ENCODE measurements around the gene RAB40C.
"Not testable (repeated sequence)": the region's sequence is repeated elsewhere in the genome, so short reads cannot be mapped to it uniquely, and the experiment has no call there.

The RAB40C gene

DNA sequence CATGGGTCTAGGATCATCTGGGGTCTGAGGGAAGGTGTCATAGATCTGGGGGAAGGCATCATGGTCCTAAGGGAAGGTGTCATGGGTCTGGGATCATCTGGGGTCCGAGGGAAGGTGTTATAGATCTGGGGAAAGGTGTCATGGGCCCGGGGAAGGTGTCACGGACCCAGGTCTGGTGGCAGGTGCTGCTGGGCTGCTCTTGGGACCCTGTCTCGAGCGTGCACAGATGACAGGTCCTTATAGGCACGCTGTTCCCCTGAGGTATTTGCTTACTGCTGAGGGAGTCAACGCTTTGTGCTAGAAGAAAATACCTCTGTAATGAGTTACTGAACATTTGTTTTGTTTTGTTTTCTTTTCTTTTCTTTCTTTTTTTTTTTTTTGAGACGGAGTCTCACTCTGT is 1.4 kb downstream of the RAB40C start:
- H3K4me1 ChIP-seq (ENCODE audit: control insufficient read depth, insufficient read depth, low read length), result peaks cover 62% of the 10 kb centered on the region

DNA sequence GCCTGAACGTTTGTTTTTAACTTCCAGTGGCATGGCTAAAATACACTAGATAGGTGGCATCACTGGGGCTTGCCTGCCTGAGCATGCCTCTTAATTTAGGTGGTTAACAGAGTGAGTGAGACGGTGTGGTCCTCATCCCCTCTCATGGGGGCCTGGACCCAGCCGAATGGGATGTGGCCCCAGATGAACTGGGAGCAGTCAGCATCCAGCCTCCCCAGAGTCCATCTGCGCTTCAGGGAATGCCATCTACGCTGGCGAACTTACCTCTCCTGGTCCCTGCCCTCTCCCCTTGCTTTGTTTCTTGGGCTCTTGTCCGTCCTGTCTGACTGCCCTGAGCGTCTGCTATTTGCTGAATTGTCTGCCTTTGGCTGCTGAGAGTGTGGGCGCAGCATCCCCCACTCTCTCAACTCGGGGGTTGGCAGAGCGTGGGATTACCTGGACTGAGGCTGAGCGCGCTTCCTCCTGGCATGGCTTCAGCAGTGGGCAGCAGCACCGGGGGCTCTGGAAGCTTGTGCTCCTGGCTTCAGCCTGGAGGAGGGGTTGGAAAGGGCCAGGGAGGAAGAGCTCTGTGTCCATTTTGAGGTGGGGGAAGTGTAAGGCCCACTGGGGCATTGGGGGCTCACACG is 2.1 kb downstream of the RAB40C start:
- Histone ChIP-seq H3K27me3 (ENCODE audit: control insufficient read depth, insufficient read depth, low read length) (no peaks in the 10 kb centered on the region), H3K36me3 (ENCODE audit: control insufficient read depth, insufficient read depth, low read length) (no peaks in the 10 kb centered on the region), H3K4me1 (ENCODE audit: control insufficient read depth, insufficient read depth, low read length) (peaks cover 60% of the 10 kb centered on the region), H3K9me3 (ENCODE audit: control insufficient read depth, low read length) (no peaks in the 10 kb centered on the region), H3K4me3 (ENCODE audit: low read length) (no peak overlapping the region), H3K9ac (ENCODE audit: low read length) (peak overlapping the region; percentile 65)

More for the DNA sequence above, 1.4 kb downstream of the RAB40C start:
- no peaks in the 10 kb centered on the region for H3K9me3 ChIP-seq (ENCODE audit: control insufficient read depth, low read length)
- no peaks in the 10 kb centered on the region for H3K36me3 ChIP-seq (ENCODE audit: control insufficient read depth, insufficient read depth, low read length)
- H3K9ac ChIP-seq (ENCODE audit: low read length), result peak overlapping the region; percentile 89
- H3K4me3 ChIP-seq (ENCODE audit: low read length), result peak overlapping the region; percentile 91
- H3K27me3 ChIP-seq (ENCODE audit: control insufficient read depth, insufficient read depth, low read length), result peaks cover 5% of the 10 kb centered on the region

GRCh38 chr16:592518-593306 is 2.8 kb downstream of the RAB40C start:
- peak overlapping the region; percentile 5 for H3K4me3 ChIP-seq (ENCODE audit: low read length)
- peak overlapping the region; percentile 65 for H3K9ac ChIP-seq (ENCODE audit: low read length)

GRCh38 chr16:593406-593805 is 3.5 kb downstream of the RAB40C start:
- H3K36me3 ChIP-seq (ENCODE audit: control insufficient read depth, insufficient read depth, low read length), result no peaks in the 10 kb centered on the region
- peaks cover 50% of the 10 kb centered on the region for H3K4me1 ChIP-seq (ENCODE audit: control insufficient read depth, insufficient read depth, low read length)
- peak overlapping the region; percentile 5 for H3K4me3 ChIP-seq (ENCODE audit: low read length)
- H3K9ac ChIP-seq (ENCODE audit: low read length), result peak overlapping the region; percentile 65
- no peaks in the 10 kb centered on the region for H3K9me3 ChIP-seq (ENCODE audit: control insufficient read depth, low read length)
- H3K27me3 ChIP-seq (ENCODE audit: control insufficient read depth, insufficient read depth, low read length), result no peaks in the 10 kb centered on the region

More at GRCh38 chr16:592518-593306, 2.8 kb downstream of the RAB40C start:
- Histone ChIP-seq H3K36me3 (ENCODE audit: control insufficient read depth, insufficient read depth, low read length) (no peaks in the 10 kb centered on the region), H3K9me3 (ENCODE audit: control insufficient read depth, low read length) (no peaks in the 10 kb centered on the region), H3K27me3 (ENCODE audit: control insufficient read depth, insufficient read depth, low read length) (no peaks in the 10 kb centered on the region), H3K4me1 (ENCODE audit: control insufficient read depth, insufficient read depth, low read length) (peaks cover 57% of the 10 kb centered on the region)

GRCh38 chr16:593807-594206 is 3.9 kb downstream of the RAB40C start:
- no peaks in the 10 kb centered on the region for H3K9me3 ChIP-seq (ENCODE audit: control insufficient read depth, low read length)
- no peaks in the 10 kb centered on the region for H3K27me3 ChIP-seq (ENCODE audit: control insufficient read depth, insufficient read depth, low read length)
- H3K4me3 ChIP-seq (ENCODE audit: low read length), result no peak overlapping the region
- H3K9ac ChIP-seq (ENCODE audit: low read length), result peak overlapping the region; percentile 48
- H3K36me3 ChIP-seq (ENCODE audit: control insufficient read depth, insufficient read depth, low read length), result no peaks in the 10 kb centered on the region
- H3K4me1 ChIP-seq (ENCODE audit: control insufficient read depth, insufficient read depth, low read length), result peaks cover 51% of the 10 kb centered on the region

DNA sequence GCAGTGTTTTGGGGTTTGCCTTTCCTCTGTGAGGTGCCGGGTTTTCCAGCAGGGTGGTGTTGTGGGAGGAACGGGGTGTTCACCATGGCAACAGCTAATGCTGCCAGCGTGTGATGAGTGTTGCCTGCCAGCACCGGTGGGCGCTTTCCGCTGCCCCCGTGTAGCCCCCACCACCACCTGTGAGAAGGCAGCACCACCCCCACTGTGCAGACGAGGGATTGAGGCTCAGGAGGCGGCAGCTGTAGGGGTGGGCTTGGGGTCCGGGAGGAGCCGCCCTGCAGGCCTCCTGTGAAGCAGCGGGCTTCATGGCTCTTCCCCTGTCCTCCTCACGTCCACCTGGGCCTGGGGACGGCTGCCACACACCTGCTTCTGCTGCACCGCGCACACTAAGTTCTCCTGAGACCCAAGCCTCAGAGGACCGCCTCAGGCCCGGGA is 5.2 kb downstream of the RAB40C start:
- no peaks in the 10 kb centered on the region for H3K36me3 ChIP-seq (ENCODE audit: control insufficient read depth, insufficient read depth, low read length)
- H3K4me3 ChIP-seq (ENCODE audit: low read length), result no peak overlapping the region
- peaks cover 57% of the 10 kb centered on the region for H3K4me1 ChIP-seq (ENCODE audit: control insufficient read depth, insufficient read depth, low read length)
- peak overlapping the region; percentile 48 for H3K9ac ChIP-seq (ENCODE audit: low read length)
- no peaks in the 10 kb centered on the region for H3K27me3 ChIP-seq (ENCODE audit: control insufficient read depth, insufficient read depth, low read length)
- no peaks in the 10 kb centered on the region for H3K9me3 ChIP-seq (ENCODE audit: control insufficient read depth, low read length)

GRCh38 chr16:595942-596735 is 6.3 kb downstream of the RAB40C start:
- Histone ChIP-seq H3K9me3 (ENCODE audit: control insufficient read depth, low read length) (no peaks in the 10 kb centered on the region), H3K9ac (ENCODE audit: low read length) (no peak overlapping the region), H3K4me3 (ENCODE audit: low read length) (no peak overlapping the region), H3K27me3 (ENCODE audit: control insufficient read depth, insufficient read depth, low read length) (no peaks in the 10 kb centered on the region), H3K4me1 (ENCODE audit: control insufficient read depth, insufficient read depth, low read length) (peaks cover 57% of the 10 kb centered on the region), H3K36me3 (ENCODE audit: control insufficient read depth, insufficient read depth, low read length) (no peaks in the 10 kb centered on the region)

DNA sequence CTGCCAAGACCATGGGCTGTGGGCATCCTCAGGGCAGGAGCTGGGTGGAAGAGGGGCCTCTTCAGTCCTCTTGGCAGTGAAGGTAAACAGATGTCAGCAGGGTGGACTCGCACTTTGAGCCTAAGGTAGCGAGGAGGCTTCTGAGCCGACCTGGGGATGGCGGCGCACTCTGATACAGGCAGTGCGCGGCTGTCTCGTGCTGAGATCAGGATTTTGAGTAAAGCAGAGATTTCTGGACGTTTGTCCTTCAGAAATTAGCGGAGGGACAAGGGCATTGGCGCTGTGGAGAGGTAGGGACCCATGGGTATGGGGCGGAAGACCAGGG is 6.8 kb downstream of the RAB40C start:
- Histone ChIP-seq H3K27me3 (ENCODE audit: control insufficient read depth, insufficient read depth, low read length) (no peaks in the 10 kb centered on the region), H3K4me3 (ENCODE audit: low read length) (no peak overlapping the region), H3K9ac (ENCODE audit: low read length) (no peak overlapping the region), H3K4me1 (ENCODE audit: control insufficient read depth, insufficient read depth, low read length) (peaks cover 56% of the 10 kb centered on the region), H3K9me3 (ENCODE audit: control insufficient read depth, low read length) (no peaks in the 10 kb centered on the region), H3K36me3 (ENCODE audit: control insufficient read depth, insufficient read depth, low read length) (no peaks in the 10 kb centered on the region)

DNA sequence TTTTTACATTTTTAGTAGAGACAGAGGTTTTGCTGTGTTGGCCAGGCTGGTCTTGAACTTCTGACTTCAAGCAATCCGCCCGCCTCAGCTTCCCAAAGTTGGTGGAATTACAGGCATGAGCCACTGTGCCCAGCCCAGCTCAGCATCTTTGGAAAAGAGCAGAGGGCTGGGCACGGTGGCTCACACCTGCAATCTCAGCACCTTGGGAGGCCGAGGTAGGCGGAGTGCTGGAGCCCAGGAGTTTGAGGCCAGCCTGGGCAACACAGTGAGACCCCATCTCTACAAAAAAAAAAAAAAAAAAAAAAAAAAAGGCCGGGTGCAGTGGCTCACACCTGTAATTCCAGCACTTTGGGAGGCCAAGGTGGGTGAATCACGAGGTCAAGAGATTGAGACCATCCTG is 7.8 kb downstream of the RAB40C start:
- not testable (repeated sequence) for H3K9ac ChIP-seq (ENCODE audit: low read length); H3K9me3 ChIP-seq (ENCODE audit: control insufficient read depth, low read length); H3K4me3 ChIP-seq (ENCODE audit: low read length); H3K27me3 ChIP-seq (ENCODE audit: control insufficient read depth, insufficient read depth, low read length); H3K36me3 ChIP-seq (ENCODE audit: control insufficient read depth, insufficient read depth, low read length)
- H3K4me1 ChIP-seq (ENCODE audit: control insufficient read depth, insufficient read depth, low read length), result peaks cover 46% of the 10 kb centered on the region

- no peak overlapping the region for H3K4me3 ChIP-seq (ENCODE audit: low read length)
- H3K36me3 ChIP-seq (ENCODE audit: control insufficient read depth, insufficient read depth, low read length), result no peaks in the 10 kb centered on the region
Observed at GRCh38 chr16:598823-599739, 9.2 kb downstream of the RAB40C start.

GRCh38 chr16:600781-601180 is 10.9 kb downstream of the RAB40C start:
- H3K27me3 ChIP-seq (ENCODE audit: control insufficient read depth, insufficient read depth, low read length), result no peaks in the 10 kb centered on the region
- no peaks in the 10 kb centered on the region for H3K36me3 ChIP-seq (ENCODE audit: control insufficient read depth, insufficient read depth, low read length)
- H3K9ac ChIP-seq (ENCODE audit: low read length), result no peak overlapping the region
- H3K4me3 ChIP-seq (ENCODE audit: low read length), result no peak overlapping the region
- H3K4me1 ChIP-seq (ENCODE audit: control insufficient read depth, insufficient read depth, low read length), result peaks cover 16% of the 10 kb centered on the region
- no peaks in the 10 kb centered on the region for H3K9me3 ChIP-seq (ENCODE audit: control insufficient read depth, low read length)

More at GRCh38 chr16:598823-599739, 9.2 kb downstream of the RAB40C start:
- peaks cover 33% of the 10 kb centered on the region for H3K4me1 ChIP-seq (ENCODE audit: control insufficient read depth, insufficient read depth, low read length)
- H3K9me3 ChIP-seq (ENCODE audit: control insufficient read depth, low read length), result no peaks in the 10 kb centered on the region
- H3K27me3 ChIP-seq (ENCODE audit: control insufficient read depth, insufficient read depth, low read length), result no peaks in the 10 kb centered on the region
- no peak overlapping the region for H3K9ac ChIP-seq (ENCODE audit: low read length)
